ENCODE results near the gene PPL.

Gene PPL

DNA sequence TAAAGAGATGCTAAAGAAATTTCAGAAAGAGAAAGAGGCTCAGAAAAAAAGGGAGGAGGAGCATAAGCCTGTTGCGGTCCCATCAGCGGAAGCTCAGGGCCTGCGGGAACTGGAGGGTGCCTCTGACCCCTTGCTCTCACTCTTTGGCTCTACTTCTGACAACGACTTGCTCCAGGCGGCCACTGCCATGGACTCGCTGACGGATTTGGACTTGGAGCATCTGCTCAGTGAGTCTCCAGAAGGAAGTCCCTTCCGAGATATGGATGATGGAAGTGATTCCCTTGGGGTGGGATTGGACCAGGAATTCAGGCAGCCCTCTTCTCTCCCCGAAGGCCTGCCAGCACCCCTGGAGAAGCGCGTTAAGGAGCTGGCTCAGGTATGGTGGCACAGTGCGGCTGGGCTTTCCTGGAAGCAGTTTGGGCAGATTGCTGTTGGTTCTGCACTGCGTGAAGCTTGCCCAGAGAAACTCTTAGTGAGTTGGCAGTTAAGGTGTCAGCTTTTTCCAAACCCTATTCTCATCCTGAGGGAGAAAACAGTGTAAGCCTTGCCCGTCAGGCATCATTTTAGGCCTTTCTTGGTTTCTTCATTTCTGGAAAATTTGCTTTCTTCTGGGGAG lies 76.1 kb downstream of the PPL start:
- Histone ChIP-seq H3K27ac (ENCODE audit: low read depth, low read length) (no peak overlapping the region), H2AFZ (ENCODE audit: low read length, unreplicated experiment) (no peak overlapping the region), H3K4me1 (ENCODE audit: control insufficient read depth, insufficient read depth, low read length, unreplicated experiment) (peaks cover 3% of the 10 kb centered on the region), H3K36me3 (ENCODE audit: insufficient read depth, low read length) (peaks cover 39% of the 10 kb centered on the region), H3K4me3 (ENCODE audit: low read depth, low read length) (no peak overlapping the region), H3K79me2 (ENCODE audit: control insufficient read depth, insufficient read depth, low read length, unreplicated experiment) (peaks cover 48% of the 10 kb centered on the region), H3K27me3 (ENCODE audit: insufficient read depth, low read length) (no peaks in the 10 kb centered on the region)

DNA sequence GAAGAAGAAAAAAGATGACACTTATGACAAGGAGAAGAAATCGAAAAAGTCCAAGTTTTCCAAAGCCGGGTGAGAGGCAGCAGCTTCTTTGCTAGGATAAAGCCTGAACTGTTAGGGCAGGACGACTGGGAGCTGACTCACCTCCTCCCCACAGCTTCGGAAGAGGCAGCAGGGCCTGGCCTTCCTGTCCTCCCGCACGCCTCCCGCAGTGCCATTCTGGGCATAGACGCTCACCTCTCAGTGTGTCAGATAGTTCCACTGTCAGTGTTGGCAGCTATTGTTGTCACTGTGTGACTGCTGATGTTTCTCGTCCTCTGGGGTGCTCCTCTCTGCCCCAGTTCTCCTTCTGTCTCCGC lies 77.1 kb downstream of the PPL start:
- no peaks in the 10 kb centered on the region for H3K27me3 ChIP-seq (ENCODE audit: insufficient read depth, low read length)
- peaks cover 39% of the 10 kb centered on the region for H3K36me3 ChIP-seq (ENCODE audit: insufficient read depth, low read length)
- H3K79me2 ChIP-seq (ENCODE audit: control insufficient read depth, insufficient read depth, low read length, unreplicated experiment), result peaks cover 45% of the 10 kb centered on the region
- no peak overlapping the region for H3K4me3 ChIP-seq (ENCODE audit: low read depth, low read length)
- no peak overlapping the region for H2AFZ ChIP-seq (ENCODE audit: low read length, unreplicated experiment)
- H3K27ac ChIP-seq (ENCODE audit: low read depth, low read length), result no peak overlapping the region
- H3K4me1 ChIP-seq (ENCODE audit: control insufficient read depth, insufficient read depth, low read length, unreplicated experiment), result peaks cover 3% of the 10 kb centered on the region

DNA sequence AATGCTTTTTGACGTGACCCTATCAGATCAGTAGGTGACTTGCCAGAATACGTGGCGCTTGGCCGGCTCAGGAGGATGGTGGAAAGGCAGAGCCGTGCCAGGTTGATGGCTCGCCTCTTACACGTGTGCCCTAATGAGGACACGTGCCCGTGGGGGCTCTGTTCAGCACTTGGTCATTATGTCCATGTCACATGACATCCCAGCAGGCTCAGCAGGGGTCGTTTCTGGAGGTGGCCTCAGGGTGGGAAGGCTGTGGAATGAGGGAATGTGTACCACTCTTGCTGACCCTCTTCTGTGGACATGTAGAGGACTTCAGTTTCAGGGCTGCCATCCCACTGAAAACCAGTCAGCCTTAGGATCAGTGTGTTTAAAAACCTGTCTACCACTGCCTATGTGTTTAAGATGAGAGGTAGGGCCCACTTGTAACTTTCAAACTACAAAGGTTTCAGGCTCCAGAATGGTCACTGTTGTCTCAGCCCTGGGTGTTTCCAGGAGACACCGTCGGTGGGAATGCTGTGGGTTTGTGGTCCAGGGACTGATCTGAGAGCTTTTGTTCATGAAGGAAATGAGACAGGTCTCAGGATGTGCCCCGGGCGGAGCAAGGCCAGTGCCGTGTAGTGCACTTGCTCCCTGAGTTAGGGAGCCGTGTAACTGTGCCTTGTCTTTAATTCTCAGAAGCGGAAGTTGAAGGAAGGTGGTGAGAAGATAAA lies 77.6 kb downstream of the PPL start:
- Histone ChIP-seq H3K4me3 (ENCODE audit: low read depth, low read length) (no peak overlapping the region), H3K27me3 (ENCODE audit: insufficient read depth, low read length) (no peaks in the 10 kb centered on the region), H3K79me2 (ENCODE audit: control insufficient read depth, insufficient read depth, low read length, unreplicated experiment) (peaks cover 40% of the 10 kb centered on the region), H3K4me1 (ENCODE audit: control insufficient read depth, insufficient read depth, low read length, unreplicated experiment) (peaks cover 3% of the 10 kb centered on the region), H3K27ac (ENCODE audit: low read depth, low read length) (peak overlapping the region; percentile 21; the same call in 1 of the 2 replicates), H3K36me3 (ENCODE audit: insufficient read depth, low read length) (peaks cover 37% of the 10 kb centered on the region), H2AFZ (ENCODE audit: low read length, unreplicated experiment) (no peak overlapping the region)

DNA sequence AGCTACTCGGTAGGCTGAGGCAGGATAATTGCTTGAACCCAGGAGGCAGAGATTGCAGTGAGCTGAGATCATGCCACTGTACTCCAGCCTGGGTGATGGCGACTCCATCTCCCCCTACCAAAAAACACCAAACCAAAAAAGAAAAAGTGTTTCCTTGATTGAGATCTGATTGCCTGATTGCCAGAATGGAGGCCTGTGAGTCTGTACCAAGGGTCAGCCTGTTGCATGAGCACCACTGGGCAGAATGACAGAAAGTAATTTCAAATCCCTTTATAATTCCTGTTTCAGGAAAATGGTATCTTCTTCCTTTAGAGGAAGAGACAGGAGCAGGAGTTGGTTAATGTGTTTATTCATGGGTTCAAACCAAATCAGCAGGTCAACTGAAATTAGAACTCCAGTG lies 81.1 kb downstream of the PPL start:
- Histone ChIP-seq H3K4me1 (ENCODE audit: control insufficient read depth, insufficient read depth, low read length, unreplicated experiment) (peaks cover 22% of the 10 kb centered on the region), H3K36me3 (ENCODE audit: insufficient read depth, low read length) (peaks cover 43% of the 10 kb centered on the region), H3K27ac (ENCODE audit: low read depth, low read length) (no peak overlapping the region)

DNA sequence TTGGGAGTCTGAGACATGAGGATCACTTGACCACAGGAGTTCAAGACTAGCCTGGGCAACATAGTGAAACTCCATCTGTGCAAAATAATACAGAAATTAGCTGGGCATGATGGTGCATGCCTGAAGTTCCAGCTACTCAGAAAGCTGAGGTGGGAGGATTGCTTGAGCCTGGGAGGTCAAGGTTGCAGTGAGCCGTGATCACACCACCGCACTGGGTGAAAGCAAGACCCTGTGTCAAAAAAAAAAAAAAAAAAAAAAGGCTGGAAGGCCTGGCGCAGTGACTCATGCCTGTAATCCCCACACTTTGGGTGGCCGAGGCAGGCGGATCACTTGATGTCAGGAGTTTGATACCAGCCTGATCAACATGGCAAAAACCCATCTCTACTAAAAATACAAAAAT lies 81.6 kb downstream of the PPL start:
- Histone ChIP-seq H3K36me3 (ENCODE audit: insufficient read depth, low read length) (peaks cover 41% of the 10 kb centered on the region), H3K79me2 (ENCODE audit: control insufficient read depth, insufficient read depth, low read length, unreplicated experiment) (peaks cover 45% of the 10 kb centered on the region), H3K4me3 (ENCODE audit: low read depth, low read length) (no peak overlapping the region), H3K27me3 (ENCODE audit: insufficient read depth, low read length) (no peaks in the 10 kb centered on the region), H3K27ac (ENCODE audit: low read depth, low read length) (no peak overlapping the region), H3K4me1 (ENCODE audit: control insufficient read depth, insufficient read depth, low read length, unreplicated experiment) (peaks cover 27% of the 10 kb centered on the region), H2AFZ (ENCODE audit: low read length, unreplicated experiment) (no peak overlapping the region)

More for the DNA sequence above, 81.1 kb downstream of the PPL start:
- no peaks in the 10 kb centered on the region for H3K27me3 ChIP-seq (ENCODE audit: insufficient read depth, low read length)
- H3K79me2 ChIP-seq (ENCODE audit: control insufficient read depth, insufficient read depth, low read length, unreplicated experiment), result peaks cover 45% of the 10 kb centered on the region
- H2AFZ ChIP-seq (ENCODE audit: low read length, unreplicated experiment), result no peak overlapping the region
- no peak overlapping the region for H3K4me3 ChIP-seq (ENCODE audit: low read depth, low read length)

DNA sequence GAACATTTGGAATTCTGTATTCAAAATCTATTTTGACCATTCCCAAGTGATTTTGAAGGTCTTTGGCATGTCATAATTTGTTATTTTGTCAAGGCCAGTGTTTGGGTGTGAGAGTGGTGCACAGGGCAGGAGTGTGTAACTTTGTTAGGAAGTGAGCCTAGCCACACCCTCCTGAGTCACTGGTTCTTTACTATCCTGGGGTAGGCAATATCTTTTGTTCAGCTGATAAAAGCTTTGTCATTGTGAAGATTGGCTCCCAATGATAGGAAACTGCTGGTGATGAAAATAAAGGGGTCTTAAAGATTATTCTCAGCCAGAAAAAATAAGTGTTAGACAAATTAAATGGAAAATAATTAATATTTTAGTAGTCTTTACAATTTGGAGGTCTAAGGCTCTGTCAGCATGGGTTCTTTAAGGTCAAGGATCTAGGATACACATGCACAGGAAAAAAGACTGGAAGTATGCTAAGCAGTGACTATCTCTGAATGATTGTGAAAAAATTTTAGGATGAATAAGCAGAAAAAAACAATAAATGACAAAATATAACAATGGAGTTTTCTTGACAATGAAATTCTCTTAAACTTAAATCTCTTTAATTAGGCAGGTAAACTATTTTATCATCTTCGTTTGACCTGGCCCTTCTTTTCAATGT lies 84.6 kb downstream of the PPL start:
- Histone ChIP-seq H3K27ac (ENCODE audit: low read depth, low read length) (peak overlapping the region; percentile 65), H3K4me3 (ENCODE audit: low read depth, low read length) (peak overlapping the region; percentile 41; the same call in 1 of the 2 replicates), H3K4me1 (ENCODE audit: control insufficient read depth, insufficient read depth, low read length, unreplicated experiment) (peaks cover 31% of the 10 kb centered on the region), H2AFZ (ENCODE audit: low read length, unreplicated experiment) (no peak overlapping the region), H3K79me2 (ENCODE audit: control insufficient read depth, insufficient read depth, low read length, unreplicated experiment) (peaks cover 75% of the 10 kb centered on the region), H3K36me3 (ENCODE audit: insufficient read depth, low read length) (peaks cover 17% of the 10 kb centered on the region), H3K27me3 (ENCODE audit: insufficient read depth, low read length) (no peaks in the 10 kb centered on the region)

DNA sequence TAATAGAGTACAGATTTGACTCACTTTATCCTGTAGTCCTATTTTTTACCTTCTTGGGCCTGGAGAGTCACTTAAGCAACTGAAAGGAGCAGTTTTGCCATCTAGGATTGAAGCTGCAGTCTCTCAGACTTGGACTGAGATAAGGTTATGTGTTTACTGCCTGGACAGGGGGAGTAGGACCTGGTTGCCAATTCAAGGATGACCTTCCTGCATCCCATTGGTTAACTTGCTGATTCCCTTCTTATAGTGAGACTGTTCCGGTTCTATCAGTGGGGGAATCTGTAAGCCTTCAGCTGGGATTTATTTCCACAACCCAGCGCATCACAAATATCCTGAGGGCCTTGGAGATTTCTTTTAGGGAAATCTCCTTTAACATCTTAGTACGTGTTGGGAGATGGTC lies 86.7 kb downstream of the PPL start:
- H3K27ac ChIP-seq (ENCODE audit: low read depth, low read length), result no peak overlapping the region
- H3K79me2 ChIP-seq (ENCODE audit: control insufficient read depth, insufficient read depth, low read length, unreplicated experiment), result peaks cover 86% of the 10 kb centered on the region
- H3K4me1 ChIP-seq (ENCODE audit: control insufficient read depth, insufficient read depth, low read length, unreplicated experiment), result peaks cover 39% of the 10 kb centered on the region
- H3K4me3 ChIP-seq (ENCODE audit: low read depth, low read length), result peak overlapping the region; percentile 88
- H2AFZ ChIP-seq (ENCODE audit: low read length, unreplicated experiment), result no peak overlapping the region
- no peaks in the 10 kb centered on the region for H3K27me3 ChIP-seq (ENCODE audit: insufficient read depth, low read length)
- peaks cover 10% of the 10 kb centered on the region for H3K36me3 ChIP-seq (ENCODE audit: insufficient read depth, low read length)

DNA sequence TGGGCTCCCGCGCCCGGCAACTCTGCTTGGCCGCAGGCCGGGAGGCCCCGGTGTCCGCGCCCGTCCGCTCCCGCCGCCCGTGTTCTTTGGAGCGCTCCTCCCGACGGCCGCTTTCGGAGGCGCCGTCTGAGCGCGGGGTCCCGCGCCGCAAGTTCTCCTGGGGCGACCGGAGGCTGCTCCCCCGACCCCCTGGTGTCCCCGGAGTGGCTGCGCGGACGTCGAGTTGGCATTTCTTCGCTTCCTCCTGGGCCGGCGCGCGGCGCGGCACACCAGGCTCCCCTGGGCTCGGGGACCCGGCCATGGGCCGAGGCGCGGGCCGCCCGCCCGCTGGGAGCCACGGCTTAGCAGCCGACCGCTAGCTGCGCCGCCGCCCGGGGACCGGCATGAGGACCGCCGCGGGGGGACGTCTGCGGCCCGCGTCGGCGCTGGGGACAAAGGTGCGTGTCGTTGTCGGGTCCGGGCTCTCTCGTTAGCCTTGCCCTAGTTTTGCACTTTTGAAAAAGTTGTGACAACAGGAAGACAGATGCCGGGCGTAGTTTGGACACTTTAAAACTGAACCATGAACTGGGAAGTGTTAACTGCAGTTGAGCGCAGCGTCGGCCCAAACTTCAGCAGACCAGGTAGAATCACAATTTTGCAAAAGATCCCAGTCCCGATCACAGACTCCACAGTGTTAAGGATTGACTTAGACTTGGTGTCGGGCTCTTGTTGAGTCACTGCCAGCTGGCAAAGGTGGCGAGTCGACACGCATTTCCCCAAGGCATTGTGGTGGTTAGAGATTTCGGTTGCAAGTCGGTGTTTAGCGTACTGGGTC lies 89.0 kb downstream of the PPL start:
- peak overlapping the region; percentile 75 for H2AFZ ChIP-seq (ENCODE audit: low read length, unreplicated experiment)
- peaks cover 14% of the 10 kb centered on the region for H3K36me3 ChIP-seq (ENCODE audit: insufficient read depth, low read length)

DNA sequence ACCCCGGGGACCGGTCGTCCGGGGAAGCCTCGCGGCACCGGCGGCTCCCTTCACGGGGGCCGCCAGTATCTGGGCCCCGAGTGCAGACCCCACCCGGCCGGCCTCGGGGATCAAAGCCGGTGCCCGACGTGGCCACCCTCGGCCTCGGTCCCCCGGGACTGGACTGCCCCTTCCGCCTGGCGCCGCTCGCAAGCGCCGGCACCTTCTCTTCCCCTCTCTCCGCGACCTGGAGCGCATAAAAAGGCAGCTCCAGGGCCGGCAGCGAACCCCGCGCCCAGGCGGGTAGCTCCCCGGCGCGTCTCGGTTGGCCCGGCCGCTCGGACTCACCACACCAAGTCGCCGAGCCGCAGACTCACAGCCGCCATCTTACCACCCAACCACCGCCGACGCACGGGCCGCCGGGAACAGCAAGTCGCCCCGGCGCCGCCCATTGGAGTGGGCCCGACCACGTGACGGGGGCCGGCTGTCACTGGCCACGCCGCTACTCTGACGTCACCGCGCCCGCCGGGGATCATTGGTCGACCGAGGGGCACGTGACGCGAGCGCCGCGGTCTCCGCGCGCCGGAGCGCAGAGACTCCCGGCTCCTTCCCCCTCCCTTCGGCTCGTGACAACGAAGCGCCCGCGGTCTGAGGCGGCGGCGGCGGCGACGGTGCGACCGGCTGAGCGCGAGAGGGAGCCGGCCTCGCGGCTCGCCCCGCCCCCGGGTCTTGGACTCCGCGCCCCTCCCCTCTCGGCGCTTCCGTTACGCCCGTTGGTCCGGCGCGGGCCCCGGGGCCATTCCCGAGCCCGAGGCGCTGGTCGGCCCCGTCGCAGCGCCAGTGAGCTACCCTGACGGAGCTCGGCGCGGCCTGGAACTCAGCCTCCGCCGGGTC lies 89.8 kb downstream of the PPL start, which contains the start of the genes GLYR1 and UBN1:
TSS of gene GLYR1 (minus strand) at position 388 of the 873 bp plus-strand sequence. CDS start at position 365, 23 bp downstream.
TSS of gene UBN1 (plus strand) at position 581 of the 873 bp plus-strand sequence. CDS start 5,437 bp downstream, outside the sequence.
- peak within 1 kb of the TSS; percentile 88 for H3K27ac ChIP-seq (ENCODE audit: low read depth, low read length)
- peaks cover 73% of the 10 kb centered on the region for H3K79me2 ChIP-seq (ENCODE audit: control insufficient read depth, insufficient read depth, low read length, unreplicated experiment)
- H3K27me3 ChIP-seq (ENCODE audit: insufficient read depth, low read length), result no peaks in the 10 kb centered on the region
- H3K4me1 ChIP-seq (ENCODE audit: control insufficient read depth, insufficient read depth, low read length, unreplicated experiment), result peaks cover 28% of the 10 kb centered on the region
- H2AFZ ChIP-seq (ENCODE audit: low read length, unreplicated experiment), result peak within 1 kb of the TSS; percentile 75
- peaks cover 15% of the 10 kb centered on the region; the same call in 1 of the 2 replicates for H3K36me3 ChIP-seq (ENCODE audit: insufficient read depth, low read length)
- H3K4me3 ChIP-seq (ENCODE audit: low read depth, low read length), result peak within 1 kb of the TSS; percentile 88

More for the DNA sequence above, 89.0 kb downstream of the PPL start:
- peak overlapping the region; percentile 88 for H3K4me3 ChIP-seq (ENCODE audit: low read depth, low read length)
- peaks cover 81% of the 10 kb centered on the region for H3K79me2 ChIP-seq (ENCODE audit: control insufficient read depth, insufficient read depth, low read length, unreplicated experiment)
- H3K27ac ChIP-seq (ENCODE audit: low read depth, low read length), result peak overlapping the region; percentile 88
- no peaks in the 10 kb centered on the region for H3K27me3 ChIP-seq (ENCODE audit: insufficient read depth, low read length)
- peaks cover 37% of the 10 kb centered on the region for H3K4me1 ChIP-seq (ENCODE audit: control insufficient read depth, insufficient read depth, low read length, unreplicated experiment)

All from ACC112 (cell line).